Thyroid gland (tissue), 4 donors: ENCODE data around the gene PYHIN1. TPM values are rescaled to one million over a fixed set of nuclear protein-coding genes. Genes with fewer than 3 reads are reported as not detected.
"Not testable (repeated sequence)": the region's sequence is repeated elsewhere in the genome, so short reads cannot be mapped to it uniquely, and the experiment has no call there.

Experiments used
- DNase-seq, 2 donors: peaks; one replicate each; pipeline ENCODE4 v3.0.0-alpha.2; 2019
- H3K27ac ChIP-seq, 3 donors: fragments of 200-600 bp; sonication (generic); 1 replicate in 2 of 3; 2 replicates in 1 of 3; pipeline ENCODE4 v1.5.1; 2016 to 2019; ENCODE audit warnings: mild to moderate bottlenecking in 1 of 3, moderate library complexity in 1 of 3
- H3K27me3 ChIP-seq: fragments of 200-600 bp; sonication (generic); one replicate; pipeline ENCODE4 v1.5.1; 2019
- H3K36me3 ChIP-seq, 2 donors: fragments of 200-600 bp; sonication (generic); one replicate each; pipeline ENCODE4 v1.5.1; 2016 to 2019
- H3K4me1 ChIP-seq, 2 donors: fragments of 200-600 bp; sonication (generic); one replicate each; pipeline ENCODE4 v1.5.1; 2017 to 2019
- H3K4me3 ChIP-seq, 3 donors: fragments of 200-600 bp; sonication (generic); replicated peaks in 1 of 3; 1 replicate in 2 of 3; 2 replicates in 1 of 3; pipeline ENCODE4 v1.5.1; 2016; ENCODE audit warnings: mild to moderate bottlenecking in 1 of 3
- H3K9me3 ChIP-seq: fragments of 200-600 bp; sonication (generic); one replicate; pipeline ENCODE4 v1.5.1; 2017
- CTCF ChIP-seq, 6 experiments: fragments of 200-600 bp in 3 of 6; fragments of 450-650 bp in 3 of 6; sonication (generic) in 3 of 6; IDR thresholded peaks; one replicate each; pipeline ENCODE4 v1.5.1; 2016 to 2019; ENCODE audit warnings: antibody characterized with exemption in 6 of 6, mild to moderate bottlenecking in 2 of 6, inconsistent platforms in 1 of 6, moderate library complexity in 1 of 6
- POLR2A ChIP-seq, 2 donors: fragments of 450-650 bp; IDR thresholded peaks; one replicate each; pipeline ENCODE4 v1.6.1; 2017; ENCODE audit warnings: antibody characterized with exemption in 2 of 2, mild to moderate bottlenecking in 2 of 2, moderate library complexity in 1 of 2
- WGBS, 2 donors: methylation state at CpG; one replicate each; pipeline ENCODE4 v1.1.5; 2017; 5-methylcytosine and 5-hydroxymethylcytosine counted together
- intact Hi-C: fragments of 100-400 bp; cut with DNase I; formaldehyde crosslinking; loops from one replicate; pipeline ENCODE4 v1.15.1; 2023
- total RNA-seq, 4 donors: library from RNA; depleted of rRNA; stranded (reverse); fragments of >200 nt; gene quantifications; one replicate each; pipeline ENCODE4 v1.2.3, GENCODE V29; 2016

Gene PYHIN1
- total RNA-seq, 4 donors from 2014 or later: 0.78 to 2.6 (median 1.8) TPM

- no peaks in the 10 kb centered on the region for H3K9me3 ChIP-seq
- H3K36me3 ChIP-seq: no peaks in the 10 kb centered on the region
- TF ChIP-seq CTCF (IDR thresholded peaks at IDR 0.05) (no peak), POLR2A (IDR thresholded peaks at IDR 0.05) (peak in 1 of 2 donors; percentile 52)
- peak overlapping the region in 1 of 3 donors; percentile 23 for H3K4me3 ChIP-seq
- intact Hi-C loops: no loop called here
- DNase-seq: peak; percentile 56 to 66
- peak overlapping the region; percentile 67 to 84 (median 81) for H3K27ac ChIP-seq
- WGBS, 2 donors: 19 to 24% methylated on average over 11 of the region's 11 CpGs
- peaks cover 0 to 7% of the 10 kb centered on the region in 2 donors for H3K4me1 ChIP-seq
- no peaks in the 10 kb centered on the region for H3K27me3 ChIP-seq
Measured at GRCh38 chr1:158999316-159000069, 68.1 kb downstream of the PYHIN1 start.

GRCh38 chr1:159000070-159000409, 68.7 kb downstream of the PYHIN1 start:
- TF ChIP-seq POLR2A (IDR thresholded peaks at IDR 0.05) (no peak), CTCF (IDR thresholded peaks at IDR 0.05) (no peak)
- no peaks in the 10 kb centered on the region for H3K9me3 ChIP-seq
- 19 to 21% methylated on average over 6 of the region's 6 CpGs for WGBS, 2 donors
- H3K27ac ChIP-seq: peak overlapping the region; percentile 67 to 84 (median 81)
- intact Hi-C loops: no loop called here
- peak overlapping the region in 2 of 3 donors; percentile 4 to 23 for H3K4me3 ChIP-seq
- peaks cover 0 to 7% of the 10 kb centered on the region in 2 donors for H3K4me1 ChIP-seq
- no peaks in the 10 kb centered on the region for H3K27me3 ChIP-seq
- H3K36me3 ChIP-seq: no peaks in the 10 kb centered on the region
- no peak for DNase-seq

- Histone ChIP-seq H3K27ac (peak overlapping the region; percentile 67 to 84 (median 81)), H3K27me3 (no peaks in the 10 kb centered on the region), H3K9me3 (no peaks in the 10 kb centered on the region), H3K4me3 (peak overlapping the region in 2 of 3 donors; percentile 4 to 23), H3K4me1 (peaks cover 0 to 7% of the 10 kb centered on the region in 2 donors), H3K36me3 (no peaks in the 10 kb centered on the region)
- intact Hi-C loops: no loop called here
- WGBS, 2 donors: 4 to 15% methylated on average over 1 of the region's 1 CpG
- TF ChIP-seq POLR2A (IDR thresholded peaks at IDR 0.05): no peak
- peak; percentile 71 to 79 for DNase-seq
Measured at GRCh38 chr1:159000625-159001024, 69.3 kb downstream of the PYHIN1 start.

- Histone ChIP-seq H3K36me3 (no peaks in the 10 kb centered on the region), H3K4me1 (peaks cover 0 to 12% of the 10 kb centered on the region in 2 donors), H3K4me3 (no peak overlapping the region), H3K27ac (no peak overlapping the region), H3K27me3 (no peaks in the 10 kb centered on the region), H3K9me3 (no peaks in the 10 kb centered on the region)
- intact Hi-C loops: no loop called here
- no peak for DNase-seq
- TF ChIP-seq POLR2A (IDR thresholded peaks at IDR 0.05): no peak
- TF ChIP-seq CTCF (IDR thresholded peaks at IDR 0.05): no peak
Measured at GRCh38 chr1:159005161-159005560, 73.8 kb downstream of the PYHIN1 start.

GRCh38 chr1:159005676-159006075, 74.3 kb downstream of the PYHIN1 start:
- DNase-seq: no peak
- Histone ChIP-seq H3K27me3 (no peaks in the 10 kb centered on the region), H3K9me3 (no peaks in the 10 kb centered on the region), H3K4me1 (peaks cover 0 to 12% of the 10 kb centered on the region in 2 donors), H3K27ac (no peak overlapping the region), H3K4me3 (no peak overlapping the region), H3K36me3 (no peaks in the 10 kb centered on the region)
- WGBS, 2 donors: 18 to 32% methylated on average over 6 of the region's 6 CpGs
- intact Hi-C loops: no loop called here
- no peak for TF ChIP-seq POLR2A (IDR thresholded peaks at IDR 0.05)
- TF ChIP-seq CTCF (IDR thresholded peaks at IDR 0.05): no peak

GRCh38 chr1:159006210-159006807, 75.0 kb downstream of the PYHIN1 start:
- DNase-seq, H3K27ac ChIP-seq, H3K27me3 ChIP-seq, H3K4me3 ChIP-seq, H3K36me3 ChIP-seq, intact Hi-C loops, H3K9me3 ChIP-seq: not testable (repeated sequence)
- H3K4me1 ChIP-seq: peaks cover 0 to 12% of the 10 kb centered on the region in 2 donors
- 60 to 64% methylated on average over 11 of the region's 11 CpGs for WGBS, 2 donors
